NCI-H1694 treated with DMSO at 0.1 percent for 48 hours (cell line): ENCODE measurements around the gene CBLL1.

Source experiments
- DNase-seq: peaks from one replicate; lab custom pipeline; 2025; lab: John Stamatoyannopoulos, UW

CBLL1 gene

GRCh38 chr7:107744345-107744750, 406 bp downstream of the CBLL1 start:
- DNase-seq, result peak; percentile 58

- DNase-seq, result no peak
These were observed 2.1 kb downstream of the CBLL1 start for GRCh38 chr7:107746006-107746405.

- DNase-seq, result no peak
These were observed 7.2 kb downstream of the CBLL1 start for GRCh38 chr7:107751113-107751512.

GRCh38 chr7:107754642-107755041, 10.7 kb downstream of the CBLL1 start:
- no peak for DNase-seq

GRCh38 chr7:107758667-107759066, 14.7 kb downstream of the CBLL1 start:
- DNase-seq, result no peak

GRCh38 chr7:107767391-107767790, 23.4 kb downstream of the CBLL1 start:
- DNase-seq, result no peak

GRCh38 chr7:107768263-107768662, 24.3 kb downstream of the CBLL1 start:
- DNase-seq, result no peak

- DNase-seq, result no peak
These were observed 29.1 kb downstream of the CBLL1 start for GRCh38 chr7:107773027-107773426.

- DNase-seq, result no peak
These were observed 33.8 kb downstream of the CBLL1 start for GRCh38 chr7:107777702-107778101.

- no peak for DNase-seq
These were observed 34.3 kb downstream of the CBLL1 start for GRCh38 chr7:107778283-107778682.

- no peak for DNase-seq
These were observed 35.7 kb downstream of the CBLL1 start for GRCh38 chr7:107779647-107780099.

GRCh38 chr7:107782374-107782773, 38.4 kb downstream of the CBLL1 start:
- DNase-seq, result no peak

- DNase-seq, result no peak
These were observed 39.7 kb downstream of the CBLL1 start for GRCh38 chr7:107783648-107784047.

- DNase-seq, result no peak
These were observed 41.2 kb downstream of the CBLL1 start for GRCh38 chr7:107785170-107785569.

- no peak for DNase-seq
These were observed 42.0 kb downstream of the CBLL1 start for GRCh38 chr7:107785926-107786325.

- DNase-seq, result no peak
These were observed 44.3 kb downstream of the CBLL1 start for GRCh38 chr7:107788216-107788615.

GRCh38 chr7:107788662-107789061, 44.7 kb downstream of the CBLL1 start:
- DNase-seq, result no peak

GRCh38 chr7:107789647-107790046, 45.7 kb downstream of the CBLL1 start:
- DNase-seq, result no peak

- no peak for DNase-seq
These were observed 48.4 kb downstream of the CBLL1 start for GRCh38 chr7:107792364-107792763.

GRCh38 chr7:107799647-107800264, 55.8 kb downstream of the CBLL1 start:
- DNase-seq, result no peak

GRCh38 chr7:107803009-107803610, 59.2 kb downstream of the CBLL1 start, which contains the start of gene SLC26A3:
SLC26A3 (minus strand) TSS chr7:107803223; CDS start chr7:107794509, 8,714 bp downstream.
- no peak for DNase-seq

GRCh38 chr7:107809179-107809578, 65.2 kb downstream of the CBLL1 start:
- DNase-seq, result no peak

- no peak for DNase-seq
These were observed 66.7 kb downstream of the CBLL1 start for GRCh38 chr7:107810626-107811025.
